Medulla oblongata (tissue), 1 donor: Measurements from ENCODE around the gene LRRC8D.

Experiments used
- DNase-seq: peaks from one replicate; pipeline ENCODE4 v3.0.0-alpha.2; 2015; ENCODE audit errors: extremely low spot score

Gene LRRC8D

DNA sequence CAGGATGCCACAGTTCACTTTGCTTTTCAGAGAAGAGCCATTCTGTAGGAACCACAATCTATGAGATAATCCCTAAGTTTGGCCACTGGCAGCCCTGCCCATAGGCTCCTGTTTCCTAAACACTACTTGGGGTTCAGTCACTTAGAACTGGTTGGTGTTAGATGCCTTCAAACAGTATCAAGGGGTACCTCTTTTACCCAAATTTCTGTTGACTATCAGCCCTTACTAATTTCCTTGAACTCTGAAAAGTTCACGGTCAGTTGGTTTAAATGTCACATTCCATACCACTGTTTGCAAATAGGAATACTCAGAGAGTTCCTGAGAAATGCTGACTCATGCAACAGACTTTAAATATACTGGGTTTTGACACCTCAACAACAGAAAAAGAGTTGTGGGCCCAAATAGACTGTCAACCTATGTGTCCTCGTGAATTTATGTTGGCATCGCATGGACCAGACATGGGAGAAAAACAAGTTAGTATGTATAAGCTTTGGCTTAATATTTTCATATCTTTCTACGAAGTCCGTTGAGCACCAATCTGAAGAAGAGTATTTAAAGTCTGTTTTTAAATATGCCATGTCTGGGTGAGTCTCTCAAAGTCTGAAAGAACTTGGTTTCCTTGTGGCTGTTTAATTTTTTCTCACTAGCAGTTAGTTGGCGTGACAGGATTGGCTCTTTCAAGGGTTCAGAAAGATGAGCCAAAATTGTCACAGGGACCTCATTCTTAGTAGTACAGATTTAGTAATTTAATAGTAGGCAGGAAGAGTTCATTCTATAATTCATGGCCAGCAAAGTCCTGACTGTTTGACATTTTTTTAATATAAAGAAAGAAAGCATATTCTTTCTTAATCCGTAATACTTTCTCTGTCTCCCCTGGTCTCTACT is 117.6 kb downstream of the LRRC8D start:
- DNase-seq: peak; percentile 63

DNA sequence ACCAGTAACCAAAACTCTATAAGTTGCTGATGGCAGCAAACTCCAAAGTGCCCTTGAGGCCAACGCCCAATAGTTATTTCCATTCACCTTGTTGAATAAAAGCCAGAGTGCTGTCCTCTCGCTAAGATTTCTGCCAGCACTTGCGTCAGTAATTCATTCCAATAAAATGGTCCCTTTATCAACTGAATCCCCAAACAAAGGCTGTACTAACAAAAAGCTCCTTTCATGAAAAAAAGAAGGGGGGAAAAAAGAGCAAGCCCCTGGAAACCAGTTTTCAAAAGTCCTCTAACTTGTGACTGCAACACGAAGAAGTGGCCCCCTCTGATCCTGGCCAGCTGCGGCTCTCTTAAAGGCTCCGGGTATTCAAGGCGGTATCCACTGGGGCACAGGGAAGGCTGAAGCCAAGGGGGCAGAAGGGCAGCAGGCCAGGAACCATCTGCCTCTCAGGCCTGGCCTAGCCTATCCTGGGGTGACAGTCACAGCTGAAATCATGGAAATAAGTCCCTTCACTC is 118.3 kb downstream of the LRRC8D start:
- DNase-seq: peak; percentile 85

DNA sequence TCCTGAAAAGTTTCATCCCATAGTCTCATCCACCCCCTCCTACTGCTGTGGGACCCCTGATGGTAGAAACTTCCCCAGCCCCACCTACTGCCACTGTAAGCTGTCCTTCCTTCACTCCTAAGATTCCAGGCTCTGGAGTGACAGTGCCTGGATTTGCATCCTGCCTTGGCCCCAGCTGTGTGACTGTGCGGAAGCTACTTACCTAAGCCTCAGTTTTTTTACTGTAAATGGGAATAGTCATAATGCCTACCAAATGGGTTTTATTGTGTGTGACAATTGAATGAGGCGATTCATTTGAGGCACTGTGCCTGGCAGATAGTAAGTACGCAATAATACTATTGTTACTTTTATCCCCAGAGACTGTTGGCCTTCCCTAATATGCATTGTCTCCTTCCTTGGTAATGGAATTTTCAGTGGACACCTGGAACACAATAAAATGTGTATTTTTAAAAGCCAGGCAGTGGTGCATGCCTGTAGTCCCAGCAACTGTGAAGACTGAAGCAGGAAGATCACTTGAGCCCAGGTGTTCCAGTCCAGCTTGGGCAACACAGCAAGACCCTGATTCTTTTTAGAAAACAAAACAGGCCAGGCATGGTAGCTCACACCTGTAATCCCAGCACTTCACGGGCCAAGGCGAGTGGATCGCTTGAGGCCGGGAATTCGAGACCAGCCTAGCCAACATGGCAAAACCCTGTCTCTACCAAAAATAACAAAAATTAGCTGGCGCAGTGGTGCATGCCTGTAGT is 119.0 kb downstream of the LRRC8D start:
- peak; percentile 71 for DNase-seq

DNA sequence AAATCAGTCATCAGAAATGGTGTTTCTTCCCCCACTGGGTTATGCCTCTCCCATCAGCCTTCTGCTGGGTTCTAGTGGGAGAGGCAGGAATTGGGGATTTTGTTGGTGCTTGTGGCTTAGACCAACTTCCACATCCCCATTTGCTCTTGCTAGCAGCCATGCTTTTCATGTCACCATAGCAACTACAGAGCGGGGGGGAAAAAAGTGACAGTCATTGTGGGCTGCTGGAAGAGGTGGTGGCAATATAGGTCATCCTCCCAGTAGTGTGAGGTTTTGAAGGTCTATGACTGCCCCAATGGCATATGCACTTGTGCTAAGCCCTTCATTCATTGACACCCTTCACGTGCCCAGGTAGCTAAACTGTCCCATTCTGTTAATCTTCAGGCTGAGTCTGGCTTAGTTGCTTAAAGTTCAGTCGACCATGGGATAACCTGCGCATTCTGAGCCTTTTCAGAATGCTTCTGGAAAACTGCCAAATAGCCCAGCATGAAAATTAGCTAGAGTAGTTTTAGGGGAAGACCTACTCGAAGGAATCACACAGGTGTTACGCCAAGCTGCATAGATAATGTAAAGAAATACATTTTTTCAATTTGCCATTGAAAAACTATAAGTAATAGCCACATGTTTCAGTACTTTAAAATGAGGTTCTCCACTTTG is 120.4 kb downstream of the LRRC8D start:
- DNase-seq: no peak

DNA sequence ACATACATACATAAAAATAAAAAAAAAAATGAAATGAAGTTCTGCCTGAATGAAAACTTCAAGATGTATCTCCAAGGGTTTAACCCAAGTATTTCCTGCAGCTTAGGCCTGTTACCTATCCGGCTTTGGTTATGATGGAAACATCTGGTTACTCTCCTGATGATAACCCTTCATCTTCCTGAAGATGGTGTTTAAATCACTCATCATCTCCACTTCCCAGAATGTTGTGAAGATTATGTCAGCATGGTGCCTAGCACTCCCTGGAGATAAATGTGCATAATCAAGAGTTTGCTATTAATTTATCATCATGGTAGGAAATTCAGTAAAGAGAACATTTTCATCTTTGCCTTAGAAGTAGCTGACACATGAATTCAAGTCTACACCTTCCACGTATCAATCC is 121.2 kb downstream of the LRRC8D start:
- no peak for DNase-seq

DNA sequence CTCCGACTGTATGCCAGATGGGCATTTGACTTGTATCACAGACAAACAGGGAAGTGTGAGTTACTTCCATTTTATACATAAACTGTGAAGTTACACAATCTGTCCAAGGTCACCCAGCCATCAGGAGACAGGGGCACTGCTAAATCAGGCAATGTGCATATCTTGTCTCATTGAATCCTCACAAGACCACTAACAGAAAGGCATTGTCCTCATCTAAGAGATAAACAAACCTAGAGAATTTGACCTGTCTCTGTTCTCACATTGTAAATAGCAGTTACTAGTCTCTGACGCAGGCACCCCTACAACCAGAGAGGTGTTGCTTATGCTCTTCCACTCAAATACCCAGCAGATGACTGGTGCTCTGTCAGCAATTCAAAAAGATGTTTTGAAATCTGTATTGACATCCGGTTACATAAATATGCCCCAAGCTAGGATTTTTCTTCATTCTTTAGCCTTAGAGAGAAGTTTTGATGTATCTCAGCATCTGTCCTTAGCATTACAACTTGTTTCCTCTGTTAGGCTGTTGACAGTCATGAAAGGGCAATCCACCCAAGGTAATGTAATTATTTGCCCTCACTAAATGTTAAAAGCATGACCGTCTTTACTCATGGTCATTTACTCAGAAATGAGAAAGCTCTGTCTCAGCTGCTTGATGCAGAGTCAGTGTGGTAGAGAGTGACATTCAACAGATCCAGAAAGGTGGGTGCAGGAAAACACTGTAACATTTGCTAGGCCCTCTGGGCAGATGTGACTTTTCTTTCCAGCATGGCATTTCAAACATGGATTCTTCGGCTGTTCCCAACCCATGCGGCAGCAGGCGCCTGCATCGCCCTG is 122.2 kb downstream of the LRRC8D start:
- DNase-seq: peak; percentile 46

DNA sequence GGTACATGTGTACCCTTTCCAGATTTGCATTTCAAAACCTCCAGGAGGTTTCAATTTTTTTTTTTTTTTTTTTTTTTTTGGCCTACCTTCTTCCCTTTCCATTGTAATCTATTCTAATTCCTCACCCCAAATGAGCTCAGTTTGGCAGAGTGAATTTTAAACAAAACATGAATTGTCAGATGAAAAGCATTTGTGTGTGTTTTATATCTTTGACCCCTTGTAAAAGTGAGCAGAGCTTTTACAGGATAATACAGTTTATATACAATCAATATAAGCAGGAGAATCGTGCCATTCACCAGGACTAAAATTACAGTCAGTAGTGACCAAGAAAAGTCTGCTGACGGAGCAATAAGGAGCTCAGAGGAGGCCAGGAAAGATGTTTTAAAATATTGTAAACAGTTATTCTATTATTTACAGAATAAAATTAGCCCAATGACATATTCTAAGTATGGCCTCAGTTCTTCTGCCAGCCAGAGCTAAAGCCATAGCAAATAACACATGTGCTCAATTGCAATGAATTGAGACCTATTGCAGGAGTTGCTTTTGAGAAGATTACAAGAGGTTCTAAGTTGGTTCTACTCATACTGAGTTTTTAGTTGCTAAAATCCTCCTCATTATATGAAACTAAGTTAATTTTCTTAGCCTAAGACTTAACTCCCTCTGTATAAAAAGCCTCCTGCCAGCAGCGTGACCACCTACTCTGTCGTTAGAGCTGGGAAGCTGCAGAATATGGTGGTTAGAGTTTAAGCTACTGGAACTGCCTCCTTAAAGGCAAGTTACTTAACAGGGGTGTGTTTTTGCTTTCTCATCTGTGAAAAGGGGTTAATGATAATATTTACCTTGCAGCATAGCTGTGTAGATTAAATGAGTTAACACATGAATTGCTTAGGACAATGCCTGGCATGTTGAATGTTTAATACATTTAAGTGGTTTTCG is 123.3 kb downstream of the LRRC8D start:
- DNase-seq: no peak

DNA sequence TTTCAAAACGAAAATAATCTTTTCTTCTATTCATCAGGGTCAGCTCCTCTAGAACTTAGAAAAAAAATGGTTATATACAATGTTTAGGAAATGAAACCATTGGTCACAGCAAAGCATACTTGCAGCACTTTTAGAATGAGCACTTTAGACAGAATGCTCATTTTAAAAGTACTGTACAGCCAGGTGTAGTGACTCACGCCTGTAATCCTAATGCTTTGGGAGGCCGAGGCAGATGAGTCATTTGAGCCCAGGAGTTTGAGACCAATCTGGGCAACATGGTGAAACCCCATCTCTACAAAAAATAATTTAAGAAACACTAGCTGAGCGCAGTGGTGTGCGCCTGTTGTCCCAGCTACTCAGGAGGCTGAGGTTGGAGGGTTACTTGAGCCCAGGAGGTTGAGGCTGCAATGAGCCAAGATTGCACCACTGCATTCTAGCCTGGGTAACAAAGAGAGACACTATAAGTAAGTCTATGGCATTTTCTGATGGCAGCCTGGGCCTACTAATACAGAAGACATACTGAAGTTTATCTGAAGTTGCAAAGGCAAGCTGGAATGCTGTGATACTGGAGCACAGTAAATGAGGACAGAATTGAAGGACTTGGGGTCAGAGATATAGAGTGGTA is 125.1 kb downstream of the LRRC8D start:
- no peak for DNase-seq

DNA sequence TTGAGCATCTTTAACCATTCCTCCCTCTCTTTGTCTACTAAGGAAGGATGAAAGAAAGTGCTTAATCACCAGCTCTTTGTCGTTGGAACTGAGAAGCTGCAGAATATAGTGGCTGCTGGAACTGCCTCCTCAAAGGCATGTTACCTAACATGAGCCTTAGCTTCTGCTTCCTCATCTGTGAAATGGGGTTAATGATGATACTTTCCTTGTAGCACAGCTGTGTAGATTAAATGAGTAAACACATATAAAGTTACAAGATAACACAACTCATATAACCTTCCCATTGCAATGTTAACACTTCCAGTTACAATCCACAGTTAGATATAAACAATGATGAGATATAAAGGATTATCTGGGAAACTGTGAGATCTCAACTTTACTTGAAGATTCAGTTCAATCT is 125.7 kb downstream of the LRRC8D start:
- DNase-seq: no peak

DNA sequence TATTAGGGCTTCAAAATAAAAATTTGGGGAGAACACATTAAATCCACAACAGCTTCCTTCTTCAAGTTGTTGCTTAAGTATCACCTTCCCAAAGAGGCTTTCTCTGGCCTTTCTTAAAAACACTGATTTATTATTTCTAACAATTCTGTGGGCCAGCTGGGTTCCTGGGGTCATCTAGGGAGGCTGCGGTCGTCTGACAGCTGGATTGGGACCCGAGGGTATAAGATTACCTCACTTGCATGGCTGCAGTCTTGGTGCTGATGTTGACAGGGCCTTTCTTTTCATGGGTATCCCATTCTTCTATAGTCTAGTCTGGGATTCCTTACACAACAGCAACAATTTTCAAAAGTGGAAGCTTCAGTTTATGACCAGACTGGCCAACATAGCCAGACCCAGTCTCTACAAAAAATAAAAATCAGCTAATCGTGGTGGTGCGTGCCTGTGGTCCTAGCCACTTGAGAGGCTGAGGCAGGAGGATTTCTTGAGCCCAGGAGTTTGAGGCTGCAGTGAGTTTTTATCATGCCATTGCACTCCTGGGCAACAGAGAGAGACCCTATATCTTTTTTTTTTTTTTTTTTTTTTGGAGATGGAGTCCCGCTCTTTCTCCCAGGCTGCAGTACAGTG is 128.0 kb downstream of the LRRC8D start:
- DNase-seq: no peak

DNA sequence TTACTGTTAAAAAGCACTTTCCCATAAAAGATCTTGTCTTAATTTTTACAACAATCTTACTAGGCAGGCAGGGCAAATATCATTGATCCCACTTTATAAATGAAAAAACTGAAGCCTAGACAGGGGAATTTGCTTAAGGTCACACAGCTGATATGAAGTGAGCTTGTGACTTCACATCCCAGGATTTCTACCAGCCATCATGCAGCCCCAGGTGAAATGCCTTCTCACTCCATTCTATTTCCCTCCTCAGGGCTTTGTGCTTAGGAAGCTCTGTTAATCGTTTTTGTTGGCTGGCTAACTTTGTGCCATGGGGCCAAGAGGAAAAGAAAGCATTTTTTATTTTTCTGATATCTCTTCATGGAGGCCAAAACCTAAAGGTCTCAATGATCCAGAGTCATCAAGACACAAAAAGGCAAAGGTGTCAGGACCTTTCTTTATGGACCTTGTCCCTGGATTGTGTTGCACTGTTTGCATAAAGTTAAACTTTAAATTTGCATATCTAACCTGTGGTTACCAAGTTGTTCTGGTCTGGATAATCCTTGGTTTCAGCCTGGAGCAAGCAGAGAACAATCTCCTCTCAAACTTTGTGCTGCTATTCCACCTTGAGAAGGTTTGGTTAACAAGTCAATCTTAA is 129.3 kb downstream of the LRRC8D start:
- no peak for DNase-seq

DNA sequence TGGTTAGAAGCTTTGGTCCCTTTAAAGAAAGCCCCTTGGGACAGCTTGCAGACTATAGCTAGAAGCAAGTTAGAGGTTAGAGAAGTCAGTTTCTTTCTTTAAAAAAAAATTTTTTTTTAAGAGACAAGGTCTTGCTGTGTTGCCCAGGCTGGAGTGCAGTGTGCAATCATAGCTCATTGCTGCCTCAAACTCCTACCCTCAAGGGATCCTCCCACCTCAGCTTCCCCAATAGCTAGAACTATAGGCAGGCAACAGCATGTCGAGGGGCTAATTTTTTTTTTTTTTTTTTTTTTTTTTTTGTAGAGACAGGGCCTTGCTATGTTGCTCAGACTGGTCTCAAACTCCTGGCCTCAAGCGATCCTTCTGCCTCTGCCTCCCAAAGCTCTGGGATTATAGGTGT is 129.9 kb downstream of the LRRC8D start:
- no peak for DNase-seq

DNA sequence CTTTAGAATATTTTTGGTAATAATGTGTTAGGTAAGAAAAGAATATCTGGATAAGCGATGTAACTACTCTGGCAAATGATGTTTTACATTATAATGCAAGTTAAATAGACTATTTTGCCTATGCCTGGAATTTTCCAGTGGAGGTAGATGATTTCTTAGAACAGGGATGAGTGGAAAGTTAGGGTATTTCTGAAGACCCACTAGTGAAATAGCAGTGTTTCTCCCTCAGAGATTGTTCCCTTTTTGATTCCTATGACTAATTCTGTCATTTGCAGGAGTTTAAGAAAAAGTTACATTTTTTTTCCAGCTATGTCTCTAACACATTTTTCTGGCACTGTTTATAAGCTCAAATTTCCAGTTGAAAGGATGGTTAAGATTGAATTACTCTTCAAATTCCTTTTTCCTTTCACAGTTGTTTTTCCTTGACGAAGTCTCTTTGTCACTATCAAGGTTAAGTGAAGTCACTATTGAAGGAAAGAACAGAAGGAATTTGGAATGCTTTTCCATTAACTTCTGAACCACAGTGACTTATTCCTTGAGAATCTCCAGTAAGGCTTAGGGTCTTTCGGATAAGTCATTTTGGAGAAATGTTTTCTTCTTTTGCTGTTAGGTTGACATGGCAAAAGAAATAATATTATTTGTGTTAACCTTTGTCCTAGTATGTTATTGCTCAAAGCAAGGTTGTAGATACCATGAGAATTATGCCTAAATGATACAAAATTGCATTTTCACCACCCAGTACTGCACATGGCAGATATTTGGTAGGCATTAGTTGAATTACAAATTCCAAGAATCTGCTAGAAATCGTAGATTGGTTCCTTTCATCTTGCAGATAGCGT is 131.2 kb downstream of the LRRC8D start:
- DNase-seq: no peak

DNA sequence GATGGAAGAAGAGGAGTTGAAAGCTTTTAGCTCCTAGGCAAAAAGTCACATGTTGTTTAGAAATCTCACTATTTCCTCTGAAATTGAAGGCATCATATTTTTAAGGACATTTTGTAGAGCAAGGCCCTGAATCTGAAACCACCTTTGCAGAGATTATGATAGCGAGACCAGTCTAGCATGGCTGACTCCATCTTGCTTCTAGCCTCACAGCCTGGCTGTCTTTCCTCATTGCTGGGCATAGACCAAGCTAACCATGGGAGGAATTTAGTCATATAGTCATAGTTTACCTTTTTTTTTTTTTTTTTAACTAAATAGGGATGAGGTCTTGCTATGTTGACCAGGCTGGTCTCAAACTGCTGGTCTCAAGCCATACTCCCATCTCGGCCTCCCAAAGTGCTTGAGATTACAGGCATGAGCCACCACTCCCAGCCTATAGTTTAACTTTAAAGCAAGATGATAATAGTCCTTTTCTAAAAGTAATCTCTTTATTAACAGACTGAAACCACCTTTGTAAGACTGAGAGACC is 131.8 kb downstream of the LRRC8D start:
- DNase-seq: no peak

DNA sequence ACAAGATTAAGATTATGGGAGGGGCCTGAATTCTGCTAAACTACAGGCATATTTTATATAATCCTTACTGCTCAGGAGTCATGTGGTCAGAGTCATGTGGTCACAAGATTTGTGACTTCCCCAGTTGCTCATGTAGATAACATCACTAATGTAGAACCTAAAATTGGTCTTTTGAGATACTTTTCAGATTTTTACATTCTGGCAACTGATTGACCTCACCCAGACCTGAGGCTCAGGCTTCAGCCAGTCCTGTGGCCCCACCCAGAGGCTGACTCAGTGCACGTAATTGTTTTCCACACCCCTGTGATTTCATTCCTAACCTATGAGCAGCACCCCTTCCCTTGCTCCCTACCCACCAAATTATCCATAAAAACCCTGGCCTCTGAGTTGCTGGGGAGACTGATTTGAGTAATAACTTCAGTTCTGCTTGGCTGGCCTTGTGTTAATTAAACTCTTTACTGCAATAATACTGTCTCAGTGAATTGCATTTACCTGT is 132.3 kb downstream of the LRRC8D start:
- no peak for DNase-seq

DNA sequence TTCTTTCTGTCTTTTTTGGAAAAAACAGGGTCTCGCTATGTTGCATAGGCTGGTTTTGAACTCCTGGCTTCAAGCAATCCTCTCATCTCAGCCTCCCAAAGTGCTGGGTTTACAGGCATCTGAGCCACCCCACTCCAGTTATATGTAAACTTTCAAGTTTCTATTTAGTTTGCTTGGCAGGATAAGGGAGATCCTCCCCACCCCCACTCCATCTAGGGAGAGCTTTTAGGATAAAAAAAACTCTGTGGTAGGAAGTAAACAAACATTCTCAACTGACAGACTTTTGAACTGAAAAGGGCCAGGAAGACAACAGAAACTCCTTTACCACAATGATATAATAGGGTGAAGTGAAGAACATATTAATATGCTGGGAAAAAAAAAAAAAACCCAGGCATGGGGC is 133.1 kb downstream of the LRRC8D start:
- no peak for DNase-seq

DNA sequence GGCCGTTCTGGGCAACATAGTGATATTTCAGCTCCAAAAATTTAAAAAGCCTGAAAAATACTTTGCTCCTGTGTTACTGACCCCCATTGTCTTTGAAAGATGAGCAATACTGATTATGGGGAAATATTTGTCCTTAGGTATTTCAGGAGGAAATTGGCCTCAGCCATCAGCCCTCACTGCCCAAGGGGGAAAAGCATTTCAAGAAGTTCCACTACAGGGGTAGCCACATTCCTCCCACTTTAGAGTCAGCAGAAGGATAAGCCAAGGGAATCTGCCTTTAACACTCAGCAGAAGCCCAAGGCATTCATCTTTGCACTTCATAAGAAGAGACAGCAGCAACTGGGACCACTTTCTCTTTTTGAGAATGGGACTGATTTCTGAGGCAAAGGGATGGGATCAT is 133.6 kb downstream of the LRRC8D start:
- DNase-seq: no peak
